ENCODE measurements around the gene KIF5C.

GRCh38 chr2:149012545-149012944, 137.5 kb downstream of the KIF5C start:
- TF ChIP-seq CTCF (IDR thresholded peaks at IDR 0.05 in 4 of 5, conservative IDR thresholded peaks at IDR 0.05 in 1 of 5) = no peak
- no peak for TF ChIP-seq POLR2A (IDR thresholded peaks at IDR 0.05)

Data from gastrocnemius medialis (tissue), 4 donors.